ENCODE data around the gene HAUS6. TPM values are rescaled to one million over a fixed set of nuclear protein-coding genes. Genes with fewer than 3 reads are reported as not detected.

HAUS6 gene
- total RNA-seq, 1 experiment from 2014 or later = 14.4 TPM

- H3K9me3 ChIP-seq (ENCODE audit: low read length) = no peaks in the 10 kb centered on the region
- TF ChIP-seq CTCF (conservative IDR thresholded peaks at IDR 0.05; ENCODE audit: low read depth, low read length) (no peak), EZH2phosphoT487 (IDR thresholded peaks at IDR 0.05; ENCODE audit: borderline replicate concordance, low read length) (no peak), EZH2 (IDR thresholded peaks at IDR 0.05; ENCODE audit: low read length, unreplicated experiment) (no peak)
- H3K9me2 ChIP-seq (replicated peaks; ENCODE audit: low read length) = no peaks in the 10 kb centered on the region
- ChIA-PET CTCF (no interaction called here), POLR2A (ENCODE audit: unreplicated experiment) (no interaction called here)
- H3K4me1 ChIP-seq (ENCODE audit: insufficient read depth, low read length) = peaks cover 9% of the 10 kb centered on the region; the same call in 1 of the 2 replicates
- H4K20me1 ChIP-seq (ENCODE audit: low read length) = no peaks in the 10 kb centered on the region
- no peak overlapping the region for H3K9ac ChIP-seq (ENCODE audit: low read length)
- no TSS peak for BruUV-seq (replicated peaks)
- H3K4me2 ChIP-seq (ENCODE audit: low read length) = peak overlapping the region; percentile 35; the same call in 1 of the 2 replicates
- H3K4me3 ChIP-seq (ENCODE audit: low read length) = no peak overlapping the region
- H3K27me3 ChIP-seq (ENCODE audit: low read length) = no peaks in the 10 kb centered on the region
- H3K79me2 ChIP-seq (ENCODE audit: low read length) = no peaks in the 10 kb centered on the region
- intact Hi-C loops (cut with micrococcal nuclease) = no loop called here
- peaks cover 6% of the 10 kb centered on the region for H3F3A ChIP-seq (ENCODE audit: low read length, unreplicated experiment)
- H3K27ac ChIP-seq (ENCODE audit: low read length) = peak overlapping the region; percentile 44
- peaks cover 53% of the 10 kb centered on the region for H3K36me3 ChIP-seq (ENCODE audit: low read depth, low read length)
- no peak for ATAC-seq
- DNase-seq = no peak
- H2AFZ ChIP-seq (ENCODE audit: low read length) = no peak overlapping the region
These were observed 28.5 kb downstream of the HAUS6 start for GRCh38 chr9:19074229-19074628.

GRCh38 chr9:19057033-19057432 lies 45.7 kb downstream of the HAUS6 start:
- CTCF ChIA-PET = no interaction called here
- H4K20me1 ChIP-seq (ENCODE audit: low read length) = no peaks in the 10 kb centered on the region

More at GRCh38 chr9:19057033-19057432, 45.7 kb downstream of the HAUS6 start:
- intact Hi-C loops (cut with micrococcal nuclease) = no loop called here
- H3K36me3 ChIP-seq (ENCODE audit: low read depth, low read length) = peaks cover 32% of the 10 kb centered on the region
- TF ChIP-seq EZH2phosphoT487 (IDR thresholded peaks at IDR 0.05; ENCODE audit: borderline replicate concordance, low read length) (no peak), CTCF (conservative IDR thresholded peaks at IDR 0.05; ENCODE audit: low read depth, low read length) (no peak), EZH2 (IDR thresholded peaks at IDR 0.05; ENCODE audit: low read length, unreplicated experiment) (no peak)
- H3K4me3 ChIP-seq (ENCODE audit: low read length) = no peak overlapping the region
- no peaks in the 10 kb centered on the region for H3K4me1 ChIP-seq (ENCODE audit: insufficient read depth, low read length)
- no peak for DNase-seq
- no peaks in the 10 kb centered on the region for H3K27me3 ChIP-seq (ENCODE audit: low read length)
- H3K9ac ChIP-seq (ENCODE audit: low read length) = no peak overlapping the region
- no peak overlapping the region for H3K27ac ChIP-seq (ENCODE audit: low read length)
- ATAC-seq = no peak
- no peaks in the 10 kb centered on the region for H3K9me2 ChIP-seq (replicated peaks; ENCODE audit: low read length)
- no peaks in the 10 kb centered on the region for H3F3A ChIP-seq (ENCODE audit: low read length, unreplicated experiment)
- H2AFZ ChIP-seq (ENCODE audit: low read length) = no peak overlapping the region
- POLR2A ChIA-PET (ENCODE audit: unreplicated experiment) = no interaction called here
- BruUV-seq (replicated peaks) = no TSS peak
- no peak overlapping the region for H3K4me2 ChIP-seq (ENCODE audit: low read length)
- no peaks in the 10 kb centered on the region for H3K9me3 ChIP-seq (ENCODE audit: low read length)
- H3K79me2 ChIP-seq (ENCODE audit: low read length) = peaks cover 7% of the 10 kb centered on the region; the same call in 1 of the 2 replicates

All from PC-3 (cell line).